Panc1 (cell line): ENCODE measurements around the gene LGALS4.

Source experiments
- SIN3A ChIP-seq: IDR thresholded peaks from 2 replicates; pipeline ENCODE4 v1.6.1; 2012; ENCODE audit warnings: low read depth, mild to moderate bottlenecking, low read length, moderate library complexity, borderline replicate concordance; ENCODE audit not compliant: insufficient read depth
- TF ChIP-seq, protein P1 (sequence below), 2 experiments: IDR thresholded peaks; 2 replicates each; pipeline ENCODE4 v1.6.1; 2011 to 2012; ENCODE audit warnings: low read depth in 2 of 2, control low read depth in 1 of 2, low read length in 1 of 2, mild to moderate bottlenecking in 1 of 2, moderate library complexity in 1 of 2; ENCODE audit not compliant: insufficient read depth in 1 of 2
- TF ChIP-seq, protein P2 (sequence below): fragments of 450-650 bp; IDR thresholded peaks from 2 replicates; pipeline ENCODE4 v1.5.1; 2017; ENCODE audit warnings: mild to moderate bottlenecking

DNA sequence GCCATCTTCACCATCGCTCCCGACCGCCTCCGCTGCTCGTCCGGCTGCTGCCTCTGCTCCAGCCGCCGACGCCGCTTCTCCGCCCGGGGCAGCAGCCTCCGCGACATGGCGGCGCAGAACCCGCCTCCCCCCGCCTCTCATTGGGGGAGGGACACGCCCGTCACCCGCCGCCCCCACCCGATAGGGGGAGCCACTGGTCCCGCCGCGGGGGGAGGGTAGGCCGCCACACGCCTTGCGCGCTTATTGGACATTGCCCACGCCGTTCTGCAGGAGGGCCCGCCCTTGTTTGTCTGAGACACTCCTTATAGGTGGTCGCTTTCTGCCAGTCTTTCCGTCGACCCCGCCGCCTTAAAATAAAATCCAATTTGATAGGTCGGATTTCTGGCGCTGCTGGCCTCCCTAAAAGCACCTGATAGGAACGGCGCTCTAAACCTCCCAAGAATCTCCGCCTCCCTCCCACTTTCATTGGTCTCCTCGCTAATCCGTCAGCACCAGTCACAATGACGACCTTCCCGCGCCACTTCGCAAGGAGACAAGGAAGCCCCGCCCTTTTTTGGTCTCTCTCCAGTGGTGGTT is 37.2 kb upstream of the LGALS4 start, which contains the start of gene HNRNPL:
- TF ChIP-seq, protein P1, sequence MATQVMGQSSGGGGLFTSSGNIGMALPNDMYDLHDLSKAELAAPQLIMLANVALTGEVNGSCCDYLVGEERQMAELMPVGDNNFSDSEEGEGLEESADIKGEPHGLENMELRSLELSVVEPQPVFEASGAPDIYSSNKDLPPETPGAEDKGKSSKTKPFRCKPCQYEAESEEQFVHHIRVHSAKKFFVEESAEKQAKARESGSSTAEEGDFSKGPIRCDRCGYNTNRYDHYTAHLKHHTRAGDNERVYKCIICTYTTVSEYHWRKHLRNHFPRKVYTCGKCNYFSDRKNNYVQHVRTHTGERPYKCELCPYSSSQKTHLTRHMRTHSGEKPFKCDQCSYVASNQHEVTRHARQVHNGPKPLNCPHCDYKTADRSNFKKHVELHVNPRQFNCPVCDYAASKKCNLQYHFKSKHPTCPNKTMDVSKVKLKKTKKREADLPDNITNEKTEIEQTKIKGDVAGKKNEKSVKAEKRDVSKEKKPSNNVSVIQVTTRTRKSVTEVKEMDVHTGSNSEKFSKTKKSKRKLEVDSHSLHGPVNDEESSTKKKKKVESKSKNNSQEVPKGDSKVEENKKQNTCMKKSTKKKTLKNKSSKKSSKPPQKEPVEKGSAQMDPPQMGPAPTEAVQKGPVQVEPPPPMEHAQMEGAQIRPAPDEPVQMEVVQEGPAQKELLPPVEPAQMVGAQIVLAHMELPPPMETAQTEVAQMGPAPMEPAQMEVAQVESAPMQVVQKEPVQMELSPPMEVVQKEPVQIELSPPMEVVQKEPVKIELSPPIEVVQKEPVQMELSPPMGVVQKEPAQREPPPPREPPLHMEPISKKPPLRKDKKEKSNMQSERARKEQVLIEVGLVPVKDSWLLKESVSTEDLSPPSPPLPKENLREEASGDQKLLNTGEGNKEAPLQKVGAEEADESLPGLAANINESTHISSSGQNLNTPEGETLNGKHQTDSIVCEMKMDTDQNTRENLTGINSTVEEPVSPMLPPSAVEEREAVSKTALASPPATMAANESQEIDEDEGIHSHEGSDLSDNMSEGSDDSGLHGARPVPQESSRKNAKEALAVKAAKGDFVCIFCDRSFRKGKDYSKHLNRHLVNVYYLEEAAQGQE (IDR thresholded peaks at IDR 0.05; ENCODE audit: insufficient read depth in 1 of 2, low read depth in 2 of 2, low read length in 1 of 2): no peak
- TF ChIP-seq, protein P2, sequence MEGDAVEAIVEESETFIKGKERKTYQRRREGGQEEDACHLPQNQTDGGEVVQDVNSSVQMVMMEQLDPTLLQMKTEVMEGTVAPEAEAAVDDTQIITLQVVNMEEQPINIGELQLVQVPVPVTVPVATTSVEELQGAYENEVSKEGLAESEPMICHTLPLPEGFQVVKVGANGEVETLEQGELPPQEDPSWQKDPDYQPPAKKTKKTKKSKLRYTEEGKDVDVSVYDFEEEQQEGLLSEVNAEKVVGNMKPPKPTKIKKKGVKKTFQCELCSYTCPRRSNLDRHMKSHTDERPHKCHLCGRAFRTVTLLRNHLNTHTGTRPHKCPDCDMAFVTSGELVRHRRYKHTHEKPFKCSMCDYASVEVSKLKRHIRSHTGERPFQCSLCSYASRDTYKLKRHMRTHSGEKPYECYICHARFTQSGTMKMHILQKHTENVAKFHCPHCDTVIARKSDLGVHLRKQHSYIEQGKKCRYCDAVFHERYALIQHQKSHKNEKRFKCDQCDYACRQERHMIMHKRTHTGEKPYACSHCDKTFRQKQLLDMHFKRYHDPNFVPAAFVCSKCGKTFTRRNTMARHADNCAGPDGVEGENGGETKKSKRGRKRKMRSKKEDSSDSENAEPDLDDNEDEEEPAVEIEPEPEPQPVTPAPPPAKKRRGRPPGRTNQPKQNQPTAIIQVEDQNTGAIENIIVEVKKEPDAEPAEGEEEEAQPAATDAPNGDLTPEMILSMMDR: no peak
- no peak for TF ChIP-seq SIN3A
